Keratinocyte (primary cell): ENCODE data around the gene RPS2. TPM values are rescaled to one million over a fixed set of nuclear protein-coding genes. Genes with fewer than 3 reads are reported as not detected.

Experiments used
- DNase-seq: peaks from one replicate; pipeline ENCODE4 v3.0.0-alpha.2; 2011; ENCODE audit warnings: low read depth, missing footprints, low spot score
- FAIRE-seq: peaks from 2 replicates; lab custom pipeline; 2011; peaks lifted over from hg19 to GRCh38; lab: Jason Lieb, UNC
- H2AFZ ChIP-seq: 2 replicates; pipeline ENCODE4 v1.6.0; 2012; ENCODE audit warnings: low read length, control low read depth, inconsistent platforms; ENCODE audit not compliant: control insufficient read depth
- H3K27ac ChIP-seq: 2 replicates; pipeline ENCODE4 v1.5.1; 2011; ENCODE audit warnings: low read length; ENCODE audit not compliant: control insufficient read depth, insufficient read depth
- H3K27me3 ChIP-seq: 3 replicates; pipeline ENCODE4 v1.6.0; 2011; ENCODE audit warnings: low read length; ENCODE audit not compliant: control insufficient read depth, insufficient read depth; ENCODE audit errors: extremely low read depth
- H3K36me3 ChIP-seq, 2 experiments: 2 replicates in 1 of 2; 3 replicates in 1 of 2; pipeline ENCODE4 v1.5.1; 2011; ENCODE audit warnings: low read length in 2 of 2, mild to moderate bottlenecking in 1 of 2; ENCODE audit not compliant: control insufficient read depth in 2 of 2, insufficient read depth in 2 of 2; ENCODE audit errors: extremely low read depth in 1 of 2
- H3K4me1 ChIP-seq: 3 replicates; pipeline ENCODE4 v1.5.1; 2011; ENCODE audit warnings: low read length; ENCODE audit not compliant: control insufficient read depth, insufficient read depth; ENCODE audit errors: extremely low read depth
- H3K4me2 ChIP-seq: 3 replicates; pipeline ENCODE4 v1.6.0; 2011; ENCODE audit warnings: low read depth, low read length; ENCODE audit not compliant: control insufficient read depth, insufficient read depth; ENCODE audit errors: extremely low read depth
- H3K4me3 ChIP-seq, 3 experiments: fragments of 200-600 bp in 1 of 3; sonication (generic) in 1 of 3; 2 replicates in 2 of 3; 3 replicates in 1 of 3; pipeline ENCODE4 v1.5.1; 2011 to 2016; ENCODE audit warnings: low read length in 3 of 3, mild to moderate bottlenecking in 3 of 3, control low read depth in 2 of 3, inconsistent platforms in 1 of 3, low read depth in 1 of 3, mixed read lengths in 1 of 3, mixed run types in 1 of 3, moderate library complexity in 1 of 3; ENCODE audit not compliant: control insufficient read depth in 2 of 3, insufficient read depth in 2 of 3; ENCODE audit errors: extremely low read depth in 1 of 3
- H3K79me2 ChIP-seq: 2 replicates; pipeline ENCODE4 v1.6.0; 2012; ENCODE audit warnings: low read length; ENCODE audit not compliant: control insufficient read depth, insufficient read depth
- H3K9ac ChIP-seq: 3 replicates; pipeline ENCODE4 v1.6.0; 2011; ENCODE audit warnings: low read length; ENCODE audit not compliant: control insufficient read depth, insufficient read depth; ENCODE audit errors: extremely low read depth
- H3K9me1 ChIP-seq: 3 replicates; pipeline ENCODE4 v1.6.0; 2011; ENCODE audit warnings: low read length; ENCODE audit not compliant: control insufficient read depth, insufficient read depth; ENCODE audit errors: extremely low read depth
- H3K9me3 ChIP-seq: 2 replicates; pipeline ENCODE4 v1.5.1; 2012; ENCODE audit warnings: low read depth, low read length; ENCODE audit not compliant: control insufficient read depth
- H4K20me1 ChIP-seq: 3 replicates; pipeline ENCODE4 v1.6.0; 2011; ENCODE audit warnings: low read length; ENCODE audit not compliant: control insufficient read depth, insufficient read depth; ENCODE audit errors: extremely low read depth
- EZH2 ChIP-seq: IDR thresholded peaks from one replicate; pipeline ENCODE4 v1.6.1; 2012; ENCODE audit warnings: inconsistent platforms, mild to moderate bottlenecking, low read length, moderate library complexity
- dilution Hi-C: fragments of 300-500 bp; cut with MboI; formaldehyde crosslinking; loops from one replicate; pipeline ENCODE4 v1.7.0; 2020; ENCODE audit warnings: low sequenced_read_pairs; ENCODE audit not compliant: extremely low pct_ligation_motif_present
- polyA plus RNA-seq, 5 experiments: library from polyadenylated mRNA; depleted of rRNA in 3 of 5; stranded (reverse) in 3 of 5; stranded (forward) in 1 of 5; unstranded in 1 of 5; fragments of >200 nt; gene quantifications; 1 replicate in 1 of 5; 2 replicates in 3 of 5; 3 replicates in 1 of 5; pipeline versions ENCODE4 v1.2.1 to v1.2.3, GENCODE V29; 2011 to 2012; ENCODE audit warnings: missing spikeins in 2 of 5, low read depth in 1 of 5, low replicate concordance in 1 of 5
- TF ChIP-seq, protein P1 (sequence below), 3 experiments: IDR thresholded peaks in 1 of 3; conservative IDR thresholded peaks in 1 of 3; optimal IDR thresholded peaks in 1 of 3; 2 replicates in 2 of 3; 3 replicates in 1 of 3; pipeline versions ENCODE3 to v1.5.1; 2011; ENCODE audit warnings: low read length in 3 of 3, mild to moderate bottlenecking in 3 of 3, moderate library complexity in 2 of 3, control low read depth in 1 of 3, inconsistent platforms in 1 of 3; ENCODE audit not compliant: insufficient read depth in 2 of 3; ENCODE audit errors: extremely low read depth in 1 of 3

RPS2 gene
- polyA plus RNA-seq, 1 donor (not counting 4 experiments of a cell fraction or from before 2014, with no cell fraction given): 3,573 TPM

GRCh38 chr16:1926271-1926670 is 38.4 kb downstream of the RPS2 start:
- no peaks in the 10 kb centered on the region for H3K79me2 ChIP-seq
- H3K4me3 ChIP-seq: no peak overlapping the region
- no peak overlapping the region for H3K4me2 ChIP-seq
- no peak overlapping the region for H3K27ac ChIP-seq
- dilution Hi-C loops: no loop called here
- H3K4me1 ChIP-seq: peaks cover 5% of the 10 kb centered on the region
- no peak overlapping the region for H3K9ac ChIP-seq
- H3K27me3 ChIP-seq: peaks cover 17% of the 10 kb centered on the region
- TF ChIP-seq, protein P1, sequence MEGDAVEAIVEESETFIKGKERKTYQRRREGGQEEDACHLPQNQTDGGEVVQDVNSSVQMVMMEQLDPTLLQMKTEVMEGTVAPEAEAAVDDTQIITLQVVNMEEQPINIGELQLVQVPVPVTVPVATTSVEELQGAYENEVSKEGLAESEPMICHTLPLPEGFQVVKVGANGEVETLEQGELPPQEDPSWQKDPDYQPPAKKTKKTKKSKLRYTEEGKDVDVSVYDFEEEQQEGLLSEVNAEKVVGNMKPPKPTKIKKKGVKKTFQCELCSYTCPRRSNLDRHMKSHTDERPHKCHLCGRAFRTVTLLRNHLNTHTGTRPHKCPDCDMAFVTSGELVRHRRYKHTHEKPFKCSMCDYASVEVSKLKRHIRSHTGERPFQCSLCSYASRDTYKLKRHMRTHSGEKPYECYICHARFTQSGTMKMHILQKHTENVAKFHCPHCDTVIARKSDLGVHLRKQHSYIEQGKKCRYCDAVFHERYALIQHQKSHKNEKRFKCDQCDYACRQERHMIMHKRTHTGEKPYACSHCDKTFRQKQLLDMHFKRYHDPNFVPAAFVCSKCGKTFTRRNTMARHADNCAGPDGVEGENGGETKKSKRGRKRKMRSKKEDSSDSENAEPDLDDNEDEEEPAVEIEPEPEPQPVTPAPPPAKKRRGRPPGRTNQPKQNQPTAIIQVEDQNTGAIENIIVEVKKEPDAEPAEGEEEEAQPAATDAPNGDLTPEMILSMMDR (optimal IDR thresholded peaks at IDR 0.05 in 1 of 3, IDR thresholded peaks at IDR 0.05 in 1 of 3, conservative IDR thresholded peaks at IDR 0.05 in 1 of 3; ENCODE audit: extremely low read depth in 1 of 3, insufficient read depth in 2 of 3, low read length in 3 of 3): no peak
- no peak for TF ChIP-seq EZH2
- no peaks in the 10 kb centered on the region for H3K36me3 ChIP-seq
- H2AFZ ChIP-seq: no peak overlapping the region
- no peaks in the 10 kb centered on the region for H3K9me1 ChIP-seq
- FAIRE-seq: no peak
- no peaks in the 10 kb centered on the region for H3K9me3 ChIP-seq
- DNase-seq: no peak
- no peaks in the 10 kb centered on the region for H4K20me1 ChIP-seq

DNA sequence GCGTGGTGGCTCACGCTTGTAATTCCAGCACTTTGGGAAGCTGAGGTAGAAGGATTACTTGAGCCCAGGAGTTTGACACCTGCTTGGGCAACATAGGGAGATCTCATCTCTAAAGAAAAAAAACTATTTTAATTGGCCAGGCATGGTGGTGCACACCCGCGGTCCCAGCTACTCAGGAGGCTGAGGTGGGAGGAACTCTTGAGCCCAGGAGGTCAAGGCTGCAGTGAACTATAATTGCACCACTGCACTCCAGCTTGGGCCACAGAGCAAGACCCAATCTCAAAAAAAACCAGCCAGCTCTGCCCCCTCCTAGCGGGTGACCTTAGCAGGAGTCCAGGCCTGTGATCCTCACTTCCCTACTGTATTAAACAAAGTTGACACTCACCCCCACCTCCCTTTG is 40.5 kb downstream of the RPS2 start:
- H2AFZ ChIP-seq: no peak overlapping the region
- no peak overlapping the region for H3K9ac ChIP-seq
- H3K4me3 ChIP-seq: no peak overlapping the region
- no peak overlapping the region for H3K27ac ChIP-seq
- no peak for FAIRE-seq
- no peaks in the 10 kb centered on the region for H4K20me1 ChIP-seq
- no peak for DNase-seq
- H3K36me3 ChIP-seq: no peaks in the 10 kb centered on the region
- H3K27me3 ChIP-seq: peaks cover 39% of the 10 kb centered on the region
- H3K79me2 ChIP-seq: no peaks in the 10 kb centered on the region
- dilution Hi-C loops: no loop called here
- no peaks in the 10 kb centered on the region for H3K9me3 ChIP-seq
- H3K4me2 ChIP-seq: no peak overlapping the region
- no peak for TF ChIP-seq EZH2
- TF ChIP-seq, protein P1 (optimal IDR thresholded peaks at IDR 0.05 in 1 of 3, IDR thresholded peaks at IDR 0.05 in 1 of 3, conservative IDR thresholded peaks at IDR 0.05 in 1 of 3; ENCODE audit: extremely low read depth in 1 of 3, insufficient read depth in 2 of 3, low read length in 3 of 3): no peak
- H3K9me1 ChIP-seq: no peaks in the 10 kb centered on the region
- no peaks in the 10 kb centered on the region for H3K4me1 ChIP-seq
